ENCODE results near the gene NOM1.
A peak's percentile ranks its signal among the peaks of the same experiment; 100 is the strongest.

DNA sequence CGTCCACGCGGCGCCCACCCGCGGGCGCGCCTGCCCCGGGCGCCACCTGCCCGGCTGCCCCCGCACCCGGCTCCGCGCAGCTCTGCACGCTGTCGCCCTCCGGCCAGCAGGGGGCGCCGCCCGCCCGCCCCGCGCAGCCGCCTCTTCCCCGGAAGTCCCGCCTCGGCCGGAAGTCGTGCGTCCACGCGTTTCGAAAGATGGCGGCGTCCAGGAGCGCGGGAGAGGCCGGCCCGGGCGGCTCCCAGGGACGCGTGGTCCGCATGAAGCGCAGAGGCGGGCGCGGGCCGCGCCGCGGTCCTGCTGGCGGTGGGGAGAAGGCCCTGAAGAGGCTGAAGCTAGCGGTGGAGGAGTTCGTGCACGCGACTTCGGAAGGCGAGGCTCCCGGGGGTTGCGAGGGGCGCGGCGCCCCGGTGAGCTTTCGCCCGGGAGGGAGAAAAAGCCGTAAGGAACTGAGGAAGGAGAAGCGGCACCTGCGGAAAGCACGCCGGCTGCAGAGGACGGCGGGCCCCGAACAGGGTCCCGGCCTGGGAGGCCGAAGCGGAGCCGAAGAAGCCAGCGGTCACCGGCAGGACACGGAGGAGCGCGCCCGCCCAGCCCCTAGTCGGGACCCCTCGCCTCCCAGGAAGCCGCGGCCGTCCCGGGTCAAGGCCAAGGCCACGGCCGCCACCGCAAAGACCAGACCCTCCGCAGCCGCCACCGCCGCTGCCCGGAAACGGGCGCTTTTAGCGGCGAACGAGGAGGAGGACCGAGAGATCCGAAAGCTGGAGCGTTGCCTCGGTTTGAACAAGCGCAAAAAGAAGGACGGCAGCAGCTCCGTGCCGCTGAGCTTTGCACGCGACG is at the start of gene NOM1:
- TF ChIP-seq, protein P1, sequence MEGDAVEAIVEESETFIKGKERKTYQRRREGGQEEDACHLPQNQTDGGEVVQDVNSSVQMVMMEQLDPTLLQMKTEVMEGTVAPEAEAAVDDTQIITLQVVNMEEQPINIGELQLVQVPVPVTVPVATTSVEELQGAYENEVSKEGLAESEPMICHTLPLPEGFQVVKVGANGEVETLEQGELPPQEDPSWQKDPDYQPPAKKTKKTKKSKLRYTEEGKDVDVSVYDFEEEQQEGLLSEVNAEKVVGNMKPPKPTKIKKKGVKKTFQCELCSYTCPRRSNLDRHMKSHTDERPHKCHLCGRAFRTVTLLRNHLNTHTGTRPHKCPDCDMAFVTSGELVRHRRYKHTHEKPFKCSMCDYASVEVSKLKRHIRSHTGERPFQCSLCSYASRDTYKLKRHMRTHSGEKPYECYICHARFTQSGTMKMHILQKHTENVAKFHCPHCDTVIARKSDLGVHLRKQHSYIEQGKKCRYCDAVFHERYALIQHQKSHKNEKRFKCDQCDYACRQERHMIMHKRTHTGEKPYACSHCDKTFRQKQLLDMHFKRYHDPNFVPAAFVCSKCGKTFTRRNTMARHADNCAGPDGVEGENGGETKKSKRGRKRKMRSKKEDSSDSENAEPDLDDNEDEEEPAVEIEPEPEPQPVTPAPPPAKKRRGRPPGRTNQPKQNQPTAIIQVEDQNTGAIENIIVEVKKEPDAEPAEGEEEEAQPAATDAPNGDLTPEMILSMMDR (IDR thresholded peaks at IDR 0.05; ENCODE audit: insufficient read depth, low read depth, low read length) = peak; percentile 37
- TF ChIP-seq EZH2 (IDR thresholded peaks at IDR 0.05; ENCODE audit: insufficient read depth, low read length) = no peak

Measured in astrocyte (in vitro differentiated cells and primary cell).